HepG2 (cell line): Measurements from ENCODE around the gene LRRC74B. TPM values are rescaled to one million over a fixed set of nuclear protein-coding genes. Genes with fewer than 3 reads are reported as not detected.

Experiments
- ATAC-seq: fragments of 200-7000 bp; cut with Tn5 transposase; 3 replicates; pipeline ENCODE4 v1.9.1; 2020; ENCODE audit warnings: mild to moderate bottlenecking, moderate library complexity
- BruUV-seq: library from RNA; stranded (reverse); fragments of 400-500 nt; replicated peaks from 2 replicates; lab custom pipeline; 2021; lab: Mats Ljungman, UMichigan
- CTCF ChIA-PET: fragments of 300-600 bp; formaldehyde crosslinking; extraction: SDS; loops from one replicate; lab custom pipeline; 2021; ENCODE audit warnings: low total read pairs, inconsistent platforms, low intra/inter-chr PET ratio; lab: Yijun Ruan, JAX
- POLR2A ChIA-PET: fragments of 350-600 bp; sonication (Branson Sonifier 250); formaldehyde crosslinking; loops from one replicate; lab custom pipeline; 2020; ENCODE audit warnings: antibody characterized with exemption, inconsistent platforms; lab: Yijun Ruan, JAX
- DNase-seq: peaks from one replicate; pipeline ENCODE4 v3.0.0-alpha.2; 2015; ENCODE audit warnings: low spot score
- FAIRE-seq: peaks from 3 replicates; lab custom pipeline; 2011; peaks lifted over from hg19 to GRCh38; lab: Jason Lieb, UNC
- H2AFZ ChIP-seq: one replicate; pipeline ENCODE4 v1.6.1; 2011; ENCODE audit warnings: low read length, inconsistent platforms
- H3K27ac ChIP-seq: fragments of 300-600 bp; 3 replicates; pipeline ENCODE4 v1.8.0; 2011; ENCODE audit warnings: mixed run types, mild to moderate bottlenecking, mixed read lengths, low read length, inconsistent platforms; ENCODE audit not compliant: insufficient read depth; ENCODE audit errors: extremely low read length
- H3K27me3 ChIP-seq, 2 experiments: fragments of 200-600 bp in 1 of 2; 2 replicates in 1 of 2; 3 replicates in 1 of 2; pipeline versions ENCODE4 v1.6.0 to v1.8.0; 2011; ENCODE audit warnings: low read length in 2 of 2, mild to moderate bottlenecking in 2 of 2, moderate library complexity in 2 of 2, inconsistent platforms in 1 of 2; ENCODE audit not compliant: insufficient read depth in 2 of 2, control insufficient read depth in 1 of 2
- H3K36me3 ChIP-seq, 2 experiments: fragments of 200-600 bp in 1 of 2; replicated peaks in 1 of 2; 2 replicates in 1 of 2; 3 replicates in 1 of 2; pipeline versions ENCODE4 v1.5.1 to v1.8.0; 2011; ENCODE audit warnings: low read length in 2 of 2, inconsistent platforms in 1 of 2; ENCODE audit not compliant: insufficient read depth in 2 of 2, control insufficient read depth in 1 of 2
- H3K4me1 ChIP-seq: 2 replicates; pipeline ENCODE4 v1.5.1; 2012; ENCODE audit warnings: low read length, inconsistent platforms; ENCODE audit not compliant: insufficient read depth
- H3K4me2 ChIP-seq: 2 replicates; pipeline ENCODE4 v1.6.0; 2011; ENCODE audit warnings: low read depth, low read length, inconsistent platforms
- H3K4me3 ChIP-seq, 3 experiments: fragments of 200-600 bp in 1 of 3; sonication (generic), shearing (Covaris generic) in 1 of 3; replicated peaks in 1 of 3; 2 replicates each; pipeline ENCODE4 v1.5.1; 2011 to 2016; ENCODE audit warnings: low read length in 3 of 3, inconsistent platforms in 2 of 3, low read depth in 2 of 3, mild to moderate bottlenecking in 2 of 3, control low read depth in 1 of 3, mixed read lengths in 1 of 3; ENCODE audit not compliant: insufficient read depth in 1 of 3
- H3K79me2 ChIP-seq: one replicate; pipeline ENCODE4 v1.6.1; 2011; ENCODE audit warnings: low read length, inconsistent platforms; ENCODE audit not compliant: insufficient read depth
- H3K9ac ChIP-seq: 2 replicates; pipeline ENCODE4 v1.6.0; 2011; ENCODE audit warnings: mild to moderate bottlenecking, low read depth, low read length, inconsistent platforms; ENCODE audit not compliant: insufficient read depth
- H3K9me3 ChIP-seq: 2 replicates; pipeline ENCODE4 v1.5.1; 2012; ENCODE audit warnings: mild to moderate bottlenecking, low read length
- H4K20me1 ChIP-seq: 2 replicates; pipeline ENCODE4 v1.6.0; 2011; ENCODE audit warnings: inconsistent platforms, mild to moderate bottlenecking, low read length, moderate library complexity; ENCODE audit not compliant: insufficient read depth
- BHLHE40 ChIP-seq: IDR thresholded peaks from 2 replicates; pipeline ENCODE4 v1.6.1; 2011; ENCODE audit warnings: low read length, improper control_type of control experiment
- BRD4 ChIP-seq: sonication (generic); formaldehyde crosslinking; IDR thresholded peaks from 2 replicates; pipeline ENCODE4 v1.4.0; 2020; ENCODE audit warnings: missing genetic modification reagents
- HDAC2 ChIP-seq: sonication (generic); formaldehyde crosslinking; IDR thresholded peaks from 2 replicates; pipeline ENCODE4 v1.4.0; 2020; ENCODE audit warnings: missing genetic modification reagents
- IRF2 ChIP-seq: IDR thresholded peaks from 2 replicates; pipeline ENCODE4 v1.6.1; 2018; ENCODE audit warnings: missing genetic modification reagents, missing compliant biosample characterization
- JDP2 ChIP-seq: sonication (generic); formaldehyde crosslinking; IDR thresholded peaks from 2 replicates; pipeline ENCODE4 v1.8.1; 2022; ENCODE audit warnings: missing genetic modification reagents, borderline replicate concordance
- JUN ChIP-seq: sonication (generic); formaldehyde crosslinking; IDR thresholded peaks from 2 replicates; pipeline ENCODE4 v1.4.0; 2020; ENCODE audit warnings: mild to moderate bottlenecking, missing genetic modification reagents
- PITX1 ChIP-seq: sonication (generic); formaldehyde crosslinking; IDR thresholded peaks from 2 replicates; pipeline ENCODE4 v1.5.1; 2020; ENCODE audit warnings: mild to moderate bottlenecking, missing genetic modification reagents
- SMC3 ChIP-seq: IDR thresholded peaks from 2 replicates; pipeline ENCODE4 v1.6.1; 2011; ENCODE audit warnings: low read length, improper control_type of control experiment
- TIGD3 ChIP-seq: sonication (generic); formaldehyde crosslinking; IDR thresholded peaks from 2 replicates; pipeline ENCODE4 v1.5.1; 2020; ENCODE audit warnings: mild to moderate bottlenecking, missing genetic modification reagents, borderline replicate concordance
- ZNF280D ChIP-seq: sonication (generic); formaldehyde crosslinking; IDR thresholded peaks from 2 replicates; pipeline ENCODE4 v1.5.1; 2020; ENCODE audit warnings: mild to moderate bottlenecking, missing genetic modification reagents
- ZNF562 ChIP-seq: sonication (generic); formaldehyde crosslinking; IDR thresholded peaks from 2 replicates; pipeline ENCODE4 v1.8.0; 2022; ENCODE audit warnings: missing genetic modification reagents, borderline replicate concordance
- ZNF749 ChIP-seq: sonication (generic); formaldehyde crosslinking; IDR thresholded peaks from 2 replicates; pipeline ENCODE4 v1.8.0; 2022; ENCODE audit warnings: mild to moderate bottlenecking, missing genetic modification reagents, moderate library complexity, borderline replicate concordance
- WGBS: methylation state at CpG from one replicate; pipeline ENCODE4 v1.1.6; 2017; ENCODE audit warnings: low lambda C conversion rate; 5-methylcytosine and 5-hydroxymethylcytosine counted together
- in situ Hi-C: cut with HindIII; loops from 2 replicates; pipeline ENCODE4 v1.10.0; 2017; ENCODE audit warnings: low pct_unique_long_range_greater_than_20kb; ENCODE audit not compliant: extremely low pct_ligation_motif_present
- intact Hi-C: fragments of 100-400 bp; cut with micrococcal nuclease; formaldehyde crosslinking; loops from one replicate; pipeline ENCODE4 v1.10.0; 2022; ENCODE audit not compliant: unreplicated experiment
- polyA plus RNA-seq, 8 experiments: library from polyadenylated mRNA; depleted of rRNA in 3 of 8; stranded (reverse) in 7 of 8; unstranded in 1 of 8; fragments of >200 nt; fragmentation: Illumina TruSeq in 4 of 8; extraction: Trizol in 4 of 8; gene quantifications; 2 replicates each; pipeline versions ENCODE4 v1.2.1 to v1.2.3, GENCODE V29; 2011 to 2016; ENCODE audit warnings: low read depth in 4 of 8, missing spikeins in 1 of 8, mixed read lengths in 1 of 8; ENCODE audit not compliant: insufficient read depth in 1 of 8
- total RNA-seq, 5 experiments: library from RNA; depleted of rRNA; stranded (reverse); fragments of >200 nt; fragmentation: Illumina TruSeq; extraction: Trizol; gene quantifications; 2 replicates each; pipeline ENCODE4 v1.2.3, GENCODE V29; 2016; ENCODE audit warnings: low read depth in 1 of 5
- TF ChIP-seq, protein P1 (sequence below): sonication (generic); formaldehyde crosslinking; IDR thresholded peaks from 2 replicates; pipeline ENCODE4 v1.5.0; 2020; ENCODE audit warnings: mild to moderate bottlenecking, missing genetic modification reagents, borderline replicate concordance
- TF ChIP-seq, protein P2 (sequence below): sonication (generic); formaldehyde crosslinking; IDR thresholded peaks from 2 replicates; pipeline ENCODE4 v1.4.0; 2020; ENCODE audit warnings: missing genetic modification reagents

The LRRC74B gene
- total and polyA plus RNA-seq, 2 of the 13 experiments (the other 11 are each of a cell fraction or from before 2014, with no cell fraction given): not detected

DNA sequence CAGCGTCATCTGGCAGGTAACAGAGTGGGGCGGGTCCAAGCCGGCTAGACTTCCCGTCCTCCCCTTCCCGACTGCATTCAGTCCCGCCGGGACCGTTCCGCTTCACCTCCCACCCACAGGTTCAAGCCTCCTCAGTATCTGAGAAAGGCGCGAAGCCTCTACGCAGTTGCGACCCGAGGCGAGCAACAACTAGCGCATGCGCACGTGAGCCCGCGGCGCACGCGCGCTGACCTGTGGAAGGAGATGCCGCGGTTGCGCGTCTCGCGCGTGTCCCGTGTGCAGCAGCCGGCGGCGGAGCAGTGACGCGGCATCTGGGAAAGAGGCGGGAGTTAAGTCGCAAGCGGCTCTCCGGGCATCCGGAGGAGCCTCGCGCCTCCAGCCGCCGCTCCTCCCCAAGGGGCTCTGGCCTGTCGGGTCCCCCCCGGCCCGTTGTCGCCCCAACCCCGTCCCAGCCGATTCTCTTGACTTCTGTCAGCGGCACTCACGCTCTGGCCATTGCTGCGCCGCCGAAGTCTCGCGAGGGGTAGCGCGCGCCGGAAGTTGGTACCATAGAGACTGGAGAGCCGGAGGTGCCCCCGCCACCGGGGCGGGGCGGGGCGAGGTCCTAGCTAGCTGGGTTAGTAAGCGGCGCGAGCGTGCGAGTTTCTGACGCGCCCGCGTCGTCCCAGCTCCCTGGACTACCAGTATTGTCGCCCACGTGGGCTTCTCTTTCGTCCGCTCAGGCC lies 44.0 kb upstream of the LRRC74B start, which contains the start of gene THAP7:
Gene THAP7 (minus strand): TSS at position 518 of the 725 bp plus-strand sequence. CDS start 207 bp downstream, at position 311.
- peak; percentile 28 for FAIRE-seq
- TF ChIP-seq SMC3 (no peak), TIGD3 (CRISPR knock-in tag) (no peak), ZNF280D (CRISPR knock-in tag) (peak; percentile 48; the same call in 1 of the 2 replicates), ZNF749 (CRISPR knock-in tag) (peak; percentile 96), HDAC2 (CRISPR knock-in tag) (peak; percentile 79), JUN (no peak), JDP2 (no peak; the same call in 1 of the 2 replicates), BRD4 (peak; percentile 92; the same call in 1 of the 2 replicates), PITX1 (CRISPR knock-in tag) (no peak), ZNF562 (CRISPR knock-in tag) (peak; percentile 72; the same call in 1 of the 2 replicates), BHLHE40 (peak; percentile 83), IRF2 (CRISPR knock-in tag) (peak; percentile 39; the same call in 1 of the 2 replicates)
- TF ChIP-seq, protein P1, sequence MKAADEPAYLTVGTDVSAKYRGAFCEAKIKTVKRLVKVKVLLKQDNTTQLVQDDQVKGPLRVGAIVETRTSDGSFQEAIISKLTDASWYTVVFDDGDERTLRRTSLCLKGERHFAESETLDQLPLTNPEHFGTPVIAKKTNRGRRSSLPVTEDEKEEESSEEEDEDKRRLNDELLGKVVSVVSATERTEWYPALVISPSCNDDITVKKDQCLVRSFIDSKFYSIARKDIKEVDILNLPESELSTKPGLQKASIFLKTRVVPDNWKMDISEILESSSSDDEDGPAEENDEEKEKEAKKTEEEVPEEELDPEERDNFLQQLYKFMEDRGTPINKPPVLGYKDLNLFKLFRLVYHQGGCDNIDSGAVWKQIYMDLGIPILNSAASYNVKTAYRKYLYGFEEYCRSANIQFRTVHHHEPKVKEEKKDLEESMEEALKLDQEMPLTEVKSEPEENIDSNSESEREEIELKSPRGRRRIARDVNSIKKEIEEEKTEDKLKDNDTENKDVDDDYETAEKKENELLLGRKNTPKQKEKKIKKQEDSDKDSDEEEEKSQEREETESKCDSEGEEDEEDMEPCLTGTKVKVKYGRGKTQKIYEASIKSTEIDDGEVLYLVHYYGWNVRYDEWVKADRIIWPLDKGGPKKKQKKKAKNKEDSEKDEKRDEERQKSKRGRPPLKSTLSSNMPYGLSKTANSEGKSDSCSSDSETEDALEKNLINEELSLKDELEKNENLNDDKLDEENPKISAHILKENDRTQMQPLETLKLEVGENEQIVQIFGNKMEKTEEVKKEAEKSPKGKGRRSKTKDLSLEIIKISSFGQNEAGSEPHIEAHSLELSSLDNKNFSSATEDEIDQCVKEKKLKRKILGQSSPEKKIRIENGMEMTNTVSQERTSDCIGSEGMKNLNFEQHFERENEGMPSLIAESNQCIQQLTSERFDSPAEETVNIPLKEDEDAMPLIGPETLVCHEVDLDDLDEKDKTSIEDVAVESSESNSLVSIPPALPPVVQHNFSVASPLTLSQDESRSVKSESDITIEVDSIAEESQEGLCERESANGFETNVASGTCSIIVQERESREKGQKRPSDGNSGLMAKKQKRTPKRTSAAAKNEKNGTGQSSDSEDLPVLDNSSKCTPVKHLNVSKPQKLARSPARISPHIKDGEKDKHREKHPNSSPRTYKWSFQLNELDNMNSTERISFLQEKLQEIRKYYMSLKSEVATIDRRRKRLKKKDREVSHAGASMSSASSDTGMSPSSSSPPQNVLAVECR (CRISPR knock-in tag): peak; percentile 90
- TF ChIP-seq, protein P2, sequence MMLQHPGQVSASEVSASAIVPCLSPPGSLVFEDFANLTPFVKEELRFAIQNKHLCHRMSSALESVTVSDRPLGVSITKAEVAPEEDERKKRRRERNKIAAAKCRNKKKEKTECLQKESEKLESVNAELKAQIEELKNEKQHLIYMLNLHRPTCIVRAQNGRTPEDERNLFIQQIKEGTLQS (CRISPR knock-in tag): no peak

More for the DNA sequence above, 44.0 kb upstream of the LRRC74B start, which contains the start of gene THAP7:
- Histone ChIP-seq H4K20me1 (0 out of 2 replicates have a peak, but pooled peaks cover 2% of the 10 kb centered on the region), H3K36me3 (peaks cover 8 to 26% of the 10 kb centered on the region in 2 experiments; a peak in 4 of 5 replicates), H3K27me3 (no peaks in the 10 kb centered on the region), H3K4me3 (peak within 1 kb of the TSS; percentile 70 to 89 (median 86)), H3K27ac (peak within 1 kb of the TSS; percentile 94), H3K9me3 (no peaks in the 10 kb centered on the region), H3K79me2 (peaks cover 18% of the 10 kb centered on the region), H2AFZ (no peak within 1 kb of the TSS), H3K9ac (peak within 1 kb of the TSS; percentile 84), H3K4me1 (peaks cover 30% of the 10 kb centered on the region), H3K4me2 (peak within 1 kb of the TSS; percentile 95)
- ChIA-PET CTCF (no interaction called here), POLR2A (interaction anchor here (0.7 to 3.4 kb wide), 11 partner anchors 11 to 224 kb away, joined by 3 to 45 read pairs (median 8); partner anchors contain the start of genes CRKL, LZTR1 and P2RX6)
- intact Hi-C loops: loop anchor here (2.0 kb wide), 1 partner anchor 39 kb away; no protein-coding TSS in a partner anchor
- peak; percentile 90 for DNase-seq
- in situ Hi-C loops: no loop called here
- ATAC-seq: peak; percentile 92
- 1% methylated on average over 51 of the region's 83 CpGs for WGBS
- TSS peak; percentile 84 for BruUV-seq
